Stromal cell of bone marrow (primary cell): ENCODE measurements around the gene TMEM89.

Experiments
- DNase-seq: peaks from one replicate; pipeline ENCODE4 v3.0.0-alpha.2; 2012; ENCODE audit warnings: low read depth

Gene TMEM89, protein sequence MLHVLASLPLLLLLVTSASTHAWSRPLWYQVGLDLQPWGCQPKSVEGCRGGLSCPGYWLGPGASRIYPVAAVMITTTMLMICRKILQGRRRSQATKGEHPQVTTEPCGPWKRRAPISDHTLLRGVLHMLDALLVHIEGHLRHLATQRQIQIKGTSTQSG

DNA sequence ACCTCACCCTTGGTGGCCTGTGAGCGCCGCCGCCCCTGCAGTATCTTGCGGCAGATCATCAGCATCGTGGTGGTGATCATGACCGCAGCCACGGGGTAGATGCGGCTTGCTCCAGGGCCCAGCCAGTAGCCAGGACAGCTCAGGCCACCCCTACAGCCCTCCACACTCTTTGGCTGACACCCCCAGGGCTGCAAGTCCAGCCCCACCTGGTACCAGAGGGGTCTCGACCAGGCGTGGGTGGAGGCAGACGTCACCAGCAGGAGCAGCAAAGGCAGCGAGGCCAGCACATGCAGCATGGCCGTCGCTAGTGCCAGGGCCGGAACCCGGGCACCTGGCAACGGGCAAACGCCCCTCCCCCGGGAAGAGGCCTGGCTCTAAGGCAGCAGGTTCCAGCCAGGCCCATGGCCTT, at the start of gene TMEM89:
TSS of gene TMEM89 (minus strand) at position 309 of the 409 bp plus-strand sequence. CDS start at position 296, 13 bp downstream.
- DNase-seq, result no peak

DNA sequence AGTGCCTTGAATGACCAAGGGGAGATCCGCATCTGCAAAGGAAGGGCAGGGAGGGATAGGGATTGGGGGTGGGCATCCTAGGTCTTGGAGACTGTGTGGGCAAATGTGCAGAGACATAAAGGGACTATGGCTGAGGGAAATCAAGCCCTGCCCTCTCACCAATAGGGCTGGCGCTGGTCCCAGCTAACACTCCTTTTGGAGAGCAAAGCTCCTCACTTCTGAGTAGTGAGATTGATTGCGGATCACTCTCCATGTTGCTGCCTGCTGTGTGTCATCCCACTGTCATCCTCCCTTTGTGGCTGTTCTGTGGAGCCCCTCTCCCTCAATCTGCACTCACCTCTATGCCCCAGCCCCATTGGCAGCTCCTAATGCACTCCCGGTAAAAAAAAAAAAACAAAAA, 43.4 kb upstream of the TMEM89 start:
- no peak for DNase-seq

DNA sequence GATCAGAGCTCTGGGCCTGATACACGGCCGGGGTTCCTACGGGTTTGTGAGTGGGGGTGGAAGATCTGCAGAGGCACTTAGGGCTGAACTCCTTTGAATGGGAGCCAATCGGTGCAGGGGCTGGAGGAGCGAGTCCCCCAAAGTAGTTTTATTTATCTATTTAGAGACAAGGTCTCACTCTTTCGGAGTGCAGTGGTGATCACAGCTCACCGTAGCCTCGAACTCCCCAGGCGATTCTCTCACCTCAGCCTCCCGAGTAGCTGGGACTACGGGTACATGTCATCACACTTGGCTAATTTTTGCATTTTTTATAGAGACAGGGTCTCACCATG, 42.7 kb upstream of the TMEM89 start:
- DNase-seq, result no peak

DNA sequence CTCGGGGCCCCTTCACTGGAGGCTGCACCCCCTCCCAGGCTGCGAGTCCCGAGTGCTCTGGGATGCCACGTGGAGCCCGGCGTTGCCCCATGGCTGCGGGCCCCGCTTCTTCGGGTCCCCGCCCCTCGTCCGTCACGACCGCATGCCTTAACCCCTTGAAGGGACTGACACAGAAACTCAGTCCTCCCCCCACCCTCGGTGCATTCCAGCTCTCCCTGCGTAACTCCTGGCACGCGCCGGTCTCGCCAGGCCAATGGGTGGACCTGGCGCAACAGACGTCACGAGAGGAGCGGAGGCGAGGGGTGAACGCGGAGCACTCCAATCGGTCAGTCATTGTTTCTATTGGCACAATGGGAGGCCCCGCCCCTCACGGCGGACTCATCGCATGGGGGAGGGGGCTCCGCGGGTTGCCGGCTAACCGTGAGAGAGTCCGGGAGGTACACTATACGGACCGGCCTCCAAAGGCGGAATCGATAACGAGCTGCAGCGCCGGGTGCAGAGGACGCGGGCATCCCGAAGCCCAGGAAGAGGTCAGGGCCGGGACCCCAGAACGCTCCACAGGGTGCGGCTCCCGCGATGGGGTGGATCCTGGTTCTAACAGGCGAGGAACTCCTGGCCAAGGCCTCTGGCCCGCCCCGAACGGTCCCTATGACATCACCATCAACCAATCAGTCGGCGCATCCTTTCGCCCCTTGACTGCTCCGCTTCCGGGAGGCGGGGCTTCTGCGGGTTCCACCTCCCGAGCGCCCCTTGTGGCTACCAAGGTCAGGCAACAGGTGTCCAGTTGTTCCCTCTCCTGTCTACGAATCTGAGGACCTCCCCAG, 42.1 kb upstream of the TMEM89 start:
- DNase-seq, result peak; percentile 95

DNA sequence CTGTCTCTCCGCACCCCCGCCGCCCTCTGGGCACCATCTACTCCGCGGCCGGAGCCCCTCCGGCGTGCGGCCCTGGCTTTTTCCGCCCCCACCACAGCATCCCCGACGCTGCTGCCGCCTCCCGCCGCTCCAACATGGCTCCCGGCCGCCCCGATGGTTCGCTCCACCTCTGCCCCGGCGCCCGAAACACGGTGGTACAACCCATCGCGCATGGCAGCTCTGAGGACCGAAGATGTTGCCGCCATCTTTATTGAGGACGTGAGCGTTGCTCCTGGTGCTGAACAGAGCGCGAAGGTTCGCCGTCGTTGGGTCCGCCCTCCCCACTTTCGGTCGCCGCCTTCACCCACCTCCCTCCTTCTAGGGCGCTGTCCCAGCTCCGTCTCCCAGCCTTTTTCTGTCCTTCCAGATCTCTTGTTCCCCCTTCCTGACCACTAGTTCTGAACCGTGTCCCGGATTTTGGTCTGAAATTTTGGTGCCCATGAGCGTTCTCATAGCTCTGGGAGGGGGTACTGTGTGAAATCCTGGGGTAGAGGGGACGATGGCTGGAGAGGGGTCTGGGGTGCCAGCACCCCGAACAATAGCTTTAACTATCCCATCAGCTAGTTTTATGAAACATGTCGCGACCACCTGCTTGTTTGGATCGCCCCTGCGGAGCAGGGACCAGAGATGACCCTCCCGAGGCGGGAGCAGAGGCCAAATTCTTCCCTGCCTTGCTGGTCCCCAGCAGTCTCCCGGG, 41.4 kb upstream of the TMEM89 start, which contains the start of gene CELSR3:
TSS of gene CELSR3 (minus strand) at position 134 of the 736 bp plus-strand sequence. CDS start 252 bp downstream, outside the sequence.
- peak; percentile 82 for DNase-seq

DNA sequence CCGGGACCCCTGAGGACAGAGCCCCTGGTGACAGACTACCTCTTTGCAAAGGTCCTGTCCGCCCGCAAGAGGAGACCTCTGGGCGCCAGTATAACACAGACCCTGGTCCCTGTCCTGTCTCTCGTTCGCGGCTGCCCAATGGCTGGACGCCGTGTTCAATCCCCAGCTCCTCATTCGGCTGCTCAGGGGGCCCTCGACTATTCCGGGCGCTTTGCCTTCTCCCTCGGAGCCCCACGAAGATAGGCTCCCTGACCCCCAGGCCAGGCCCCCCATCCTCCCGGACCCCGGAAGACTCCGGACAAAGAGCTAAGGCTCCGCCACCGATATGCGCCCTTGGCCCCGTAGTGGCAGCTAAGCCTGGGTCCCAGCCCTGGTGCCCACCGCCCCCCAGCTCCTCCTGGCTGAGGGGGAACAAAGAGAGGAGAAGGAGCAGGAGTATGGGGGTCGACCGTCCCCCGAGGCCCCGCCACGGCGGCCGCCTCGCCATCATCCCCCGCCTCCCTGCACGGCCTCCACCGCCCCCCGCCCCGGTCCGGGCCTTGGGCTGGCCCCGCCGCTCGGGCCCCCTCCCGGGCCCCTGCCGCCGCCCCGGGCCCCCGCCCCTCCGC, 40.7 kb upstream of the TMEM89 start:
- DNase-seq, result no peak

DNA sequence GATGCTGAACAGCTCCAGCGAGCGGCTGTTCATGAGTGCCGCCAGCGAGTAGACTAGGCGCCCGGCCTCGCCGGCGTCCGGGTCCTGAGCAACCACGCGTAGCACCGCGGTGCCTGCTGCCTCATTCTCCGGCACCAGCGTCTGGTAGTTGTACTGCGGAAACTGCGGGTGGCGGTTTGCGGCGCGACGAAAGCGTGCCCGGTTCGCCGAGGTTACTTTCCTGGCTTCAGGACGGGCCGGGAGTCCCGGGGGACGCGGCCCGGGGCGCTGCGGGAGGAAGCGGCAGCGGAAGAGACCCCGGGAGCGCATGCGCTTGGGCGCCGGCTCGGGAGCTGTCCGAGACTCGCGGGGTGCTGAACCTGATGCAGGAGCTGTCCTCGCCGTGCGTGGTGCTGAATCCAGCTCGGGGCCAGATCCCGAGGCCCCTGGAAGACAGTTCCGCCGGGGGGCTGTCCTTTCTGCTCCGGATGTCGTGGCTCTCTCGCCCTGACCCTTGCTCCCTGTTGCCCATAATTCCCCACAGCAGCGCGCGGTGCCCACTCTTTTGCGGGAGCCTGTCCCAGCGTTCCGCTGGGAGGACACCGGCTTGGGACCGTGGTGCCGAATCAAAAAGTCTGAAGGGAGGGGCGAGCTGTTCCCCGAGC, 40.1 kb upstream of the TMEM89 start:
- no peak for DNase-seq

DNA sequence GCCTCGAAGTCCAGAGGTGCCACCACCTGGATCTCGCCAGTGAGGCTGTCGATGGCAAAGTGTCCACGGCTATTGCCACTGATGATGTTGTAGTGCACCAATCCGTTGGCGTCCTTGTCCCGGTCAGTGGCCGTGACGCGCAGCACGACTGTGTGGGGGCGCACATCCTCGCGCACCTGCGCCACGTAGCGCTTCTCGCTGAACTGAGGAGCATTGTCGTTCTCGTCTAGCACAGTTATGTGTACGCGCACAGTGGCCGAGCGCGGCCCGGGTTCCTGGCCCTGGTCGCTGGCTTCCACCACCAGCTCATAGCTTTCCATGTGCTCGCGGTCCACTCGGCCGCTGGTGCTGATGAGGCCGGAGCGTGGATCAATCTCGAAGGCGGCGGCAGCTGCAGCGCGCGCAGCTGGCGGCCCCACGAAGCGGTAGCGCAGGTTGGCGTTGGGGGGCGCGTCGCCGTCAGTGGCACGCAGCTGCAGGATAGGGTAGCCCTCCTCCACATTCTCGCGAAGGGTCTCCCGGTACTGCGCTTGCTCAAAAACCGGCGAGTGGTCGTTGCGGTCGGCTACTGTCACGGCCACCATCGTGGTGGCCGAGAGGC, 39.3 kb upstream of the TMEM89 start:
- DNase-seq, result no peak

DNA sequence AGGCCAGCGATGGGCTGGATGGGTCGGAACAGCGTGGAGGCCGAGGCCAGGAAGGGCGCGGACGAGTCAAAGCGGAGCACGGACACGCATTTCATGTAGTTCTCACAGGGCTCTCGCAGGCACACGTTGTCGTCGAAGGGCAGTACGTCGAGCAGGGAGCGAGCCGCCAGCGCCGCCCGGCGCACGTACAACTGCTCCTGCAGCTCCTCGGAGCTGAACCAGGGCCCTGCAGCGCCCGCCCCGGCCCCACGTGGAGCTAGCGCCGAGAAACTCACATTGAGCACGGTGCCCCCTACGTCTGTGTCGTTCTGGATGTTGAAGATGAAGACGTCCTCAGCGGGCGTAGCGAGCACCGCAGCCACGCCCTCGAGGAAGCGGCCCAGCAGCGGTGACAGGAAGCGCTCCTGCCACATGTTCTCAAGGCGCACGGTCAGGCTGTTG, 35.3 kb upstream of the TMEM89 start:
- no peak for DNase-seq

DNA sequence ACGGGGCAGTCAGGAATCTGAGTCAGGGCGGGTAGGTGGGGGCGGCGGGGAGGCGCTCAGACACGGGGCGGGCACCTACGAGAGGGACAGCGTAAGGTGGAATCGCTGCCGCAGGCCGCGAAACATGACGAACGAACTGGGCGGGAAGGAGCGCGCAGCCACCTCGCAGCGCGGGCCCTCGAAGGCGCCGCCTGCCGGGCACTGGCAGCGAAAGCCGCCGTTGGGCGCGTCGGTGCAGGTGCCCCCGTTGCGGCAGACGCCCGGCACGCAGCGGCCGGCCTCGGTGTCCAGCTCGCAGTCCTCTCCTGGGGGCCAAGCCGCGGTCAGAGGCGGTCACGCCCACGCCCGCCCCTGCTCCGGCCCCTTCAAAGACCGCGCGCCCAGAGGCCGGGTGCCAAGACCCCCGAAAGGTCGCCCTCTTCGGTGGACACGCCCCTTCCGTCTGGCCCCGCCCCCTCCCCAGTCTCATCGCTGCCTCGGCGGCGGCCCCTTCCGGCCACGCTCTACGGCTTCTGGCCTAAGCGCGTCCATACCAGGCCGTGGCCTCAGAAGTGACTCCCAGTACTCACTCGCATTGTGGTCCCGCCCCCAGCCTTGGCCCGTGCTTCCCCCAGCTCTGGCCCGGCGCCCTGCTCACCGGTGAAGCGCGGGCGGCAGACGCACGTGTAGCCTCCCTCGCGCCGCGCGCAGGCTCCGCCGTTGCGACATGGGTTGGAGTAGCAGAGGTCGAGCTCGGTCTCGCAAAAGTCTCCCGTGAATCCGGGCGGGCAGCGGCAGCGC, 34.7 kb upstream of the TMEM89 start:
- no peak for DNase-seq

DNA sequence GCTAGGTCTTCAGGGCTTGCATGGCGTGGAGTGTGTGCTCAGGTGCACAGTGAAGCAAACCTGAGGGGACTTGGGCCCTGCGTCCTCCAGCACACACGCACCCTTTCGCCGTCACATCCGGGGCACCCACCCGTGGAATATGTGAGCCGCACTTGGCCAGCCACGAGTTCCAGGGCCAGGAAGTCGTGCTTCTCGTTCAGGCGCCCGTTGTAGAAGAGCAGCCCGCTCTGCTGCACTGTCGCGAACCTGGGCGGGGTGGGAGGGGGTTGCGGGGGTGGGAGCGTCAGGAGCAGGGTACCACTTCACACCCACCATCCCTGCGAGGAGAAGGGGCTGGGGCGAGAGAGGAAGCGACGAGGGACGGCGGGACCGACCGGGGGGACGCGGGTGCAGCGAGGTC, 34.0 kb upstream of the TMEM89 start:
- no peak for DNase-seq

DNA sequence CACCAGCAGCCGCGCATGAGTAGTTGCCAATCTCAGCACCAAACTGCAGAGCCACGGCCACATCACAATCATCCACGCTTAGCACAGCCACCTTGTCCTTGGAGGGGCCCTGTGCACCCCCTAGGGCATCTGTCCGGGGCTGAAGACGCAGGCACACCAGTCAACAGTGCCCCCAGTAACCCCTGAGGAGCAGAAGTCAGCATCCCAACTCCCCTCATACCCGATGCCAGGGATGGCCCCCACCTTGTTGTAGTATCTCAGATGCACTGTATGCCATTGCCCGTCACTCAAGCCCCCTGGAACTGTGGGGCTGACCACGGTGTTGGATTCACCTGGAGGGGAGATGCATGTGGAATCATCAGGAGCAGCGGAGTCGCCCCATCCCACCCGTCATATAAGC, 33.5 kb upstream of the TMEM89 start:
- DNase-seq, result no peak

DNA sequence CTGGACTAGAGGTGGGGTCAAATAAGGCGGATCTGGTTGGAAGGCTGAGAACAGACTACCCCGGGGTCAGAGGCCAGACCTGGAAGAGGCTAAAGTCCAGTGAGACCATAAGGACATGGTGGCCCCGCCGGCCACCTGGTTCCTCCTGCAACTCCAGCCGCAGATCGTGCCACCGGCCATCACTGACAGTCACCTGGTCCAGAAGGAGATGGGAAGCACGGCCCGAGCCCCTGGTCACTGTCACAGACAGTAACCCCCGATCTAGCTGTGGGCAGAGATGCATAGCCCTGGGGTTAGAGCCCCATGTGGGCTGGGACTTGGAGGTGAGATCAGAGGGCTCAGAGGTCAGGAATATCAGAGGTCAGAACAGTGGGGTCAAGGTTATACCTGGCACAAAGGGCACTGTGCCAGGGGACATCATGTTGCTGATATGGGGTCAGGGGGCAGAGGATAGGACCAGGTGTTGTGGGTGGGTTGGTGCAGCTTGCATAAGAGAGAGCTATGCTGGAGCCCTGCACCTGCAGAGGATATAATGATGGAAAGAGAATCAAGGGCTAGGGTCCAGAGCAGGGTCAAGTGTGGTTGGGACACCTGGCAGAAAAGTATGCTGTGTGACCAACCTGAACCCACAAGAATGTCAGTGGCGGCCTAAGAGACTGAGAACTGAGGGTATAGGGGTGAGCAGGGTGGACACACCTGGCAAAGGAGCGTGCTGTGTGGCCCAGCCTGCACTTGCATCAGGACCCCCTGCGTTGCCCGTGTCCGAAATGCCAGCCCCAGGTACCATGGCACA, 31.6 kb upstream of the TMEM89 start:
- DNase-seq, result no peak

DNA sequence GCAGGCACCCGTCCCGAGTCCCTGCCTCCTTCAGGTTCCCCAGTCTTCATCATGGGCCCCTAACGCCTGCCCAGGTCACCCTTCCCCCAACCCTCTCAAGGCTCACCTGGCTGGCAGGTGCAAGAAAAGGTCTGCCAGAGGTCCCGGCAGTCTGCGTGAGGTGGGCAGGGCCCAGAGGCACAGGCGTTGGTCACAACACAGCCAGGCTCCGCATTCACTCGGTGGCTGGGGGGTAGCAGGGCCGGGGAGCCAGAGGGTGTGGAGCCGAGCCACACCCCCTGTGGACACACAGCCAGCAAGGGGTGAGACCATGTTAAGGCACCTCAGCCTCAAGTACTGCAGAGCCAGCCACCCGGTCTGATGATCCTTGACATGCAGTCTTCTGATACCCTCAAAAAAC, 30.2 kb upstream of the TMEM89 start:
- DNase-seq, result no peak

DNA sequence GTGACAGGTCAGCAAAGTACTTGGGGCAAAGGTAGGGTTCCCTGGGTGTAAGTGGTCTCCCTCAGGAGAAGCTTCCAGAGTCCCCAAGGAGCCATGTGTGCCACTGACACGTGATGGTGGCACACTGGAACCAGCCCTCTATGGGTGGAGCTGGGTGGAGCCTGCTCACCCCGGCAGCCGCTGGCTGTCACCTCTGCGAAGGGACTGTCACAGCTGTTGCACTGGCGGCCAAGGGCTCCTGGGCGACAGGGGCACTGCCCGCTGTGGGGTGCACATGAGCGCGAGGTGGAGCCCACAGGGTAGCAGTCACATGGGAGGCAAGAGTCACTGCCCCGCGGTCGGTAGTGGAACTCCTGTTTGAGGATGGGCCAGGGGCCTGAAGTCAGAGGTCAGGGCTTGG, 29.2 kb upstream of the TMEM89 start:
- DNase-seq, result no peak

DNA sequence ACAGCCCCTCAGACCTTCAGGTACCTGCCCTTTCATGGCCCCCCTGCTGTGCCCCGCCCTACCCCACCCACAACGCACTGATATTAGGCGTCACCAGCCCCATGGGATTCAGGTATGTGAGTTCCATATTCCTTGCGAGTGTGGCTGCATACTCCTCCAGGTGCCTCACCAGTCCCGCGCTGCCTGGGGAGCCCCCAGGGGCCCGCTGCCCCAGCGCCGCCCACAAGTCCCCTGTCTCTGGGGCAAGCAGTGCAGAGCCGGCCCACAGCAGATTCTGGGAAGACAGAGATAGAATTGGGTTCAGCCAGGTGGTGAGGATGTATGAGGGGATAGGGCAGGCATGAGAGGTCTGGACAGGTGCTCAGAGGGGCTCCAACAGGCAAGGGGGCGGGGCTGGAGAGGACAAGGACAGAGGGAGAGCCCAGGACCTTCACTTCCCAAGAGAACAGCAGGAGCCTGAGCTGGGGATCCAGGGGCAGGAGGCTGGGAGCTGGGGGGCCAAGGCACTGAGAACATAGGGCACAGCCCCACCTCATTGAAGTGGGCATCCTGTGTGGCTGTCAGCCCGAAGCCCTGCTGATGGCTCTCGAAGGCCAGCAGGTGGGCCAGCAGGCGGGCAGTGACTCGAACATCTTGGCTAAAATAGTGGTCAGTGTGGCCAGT, 26.8 kb upstream of the TMEM89 start:
- DNase-seq, result no peak

DNA sequence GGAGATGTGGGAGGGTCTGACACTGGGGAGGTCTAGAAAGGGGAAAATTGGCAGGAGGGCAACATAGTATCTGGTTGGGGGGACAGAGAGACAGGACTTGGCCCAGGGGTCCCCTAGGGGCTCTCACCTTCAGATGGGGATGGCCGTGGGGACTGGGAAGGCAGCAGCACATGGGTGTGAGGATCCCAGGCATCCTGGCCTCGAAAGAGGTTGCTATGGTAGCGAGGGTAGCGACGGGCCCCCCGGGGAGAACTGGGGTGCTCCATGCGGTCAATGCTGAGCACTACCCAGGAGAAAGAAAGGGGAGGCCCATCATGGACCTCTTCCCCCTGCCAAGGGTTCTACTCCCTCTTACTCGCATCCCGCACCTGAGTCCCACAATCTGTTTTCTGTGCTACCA, 26.1 kb upstream of the TMEM89 start:
- no peak for DNase-seq

DNA sequence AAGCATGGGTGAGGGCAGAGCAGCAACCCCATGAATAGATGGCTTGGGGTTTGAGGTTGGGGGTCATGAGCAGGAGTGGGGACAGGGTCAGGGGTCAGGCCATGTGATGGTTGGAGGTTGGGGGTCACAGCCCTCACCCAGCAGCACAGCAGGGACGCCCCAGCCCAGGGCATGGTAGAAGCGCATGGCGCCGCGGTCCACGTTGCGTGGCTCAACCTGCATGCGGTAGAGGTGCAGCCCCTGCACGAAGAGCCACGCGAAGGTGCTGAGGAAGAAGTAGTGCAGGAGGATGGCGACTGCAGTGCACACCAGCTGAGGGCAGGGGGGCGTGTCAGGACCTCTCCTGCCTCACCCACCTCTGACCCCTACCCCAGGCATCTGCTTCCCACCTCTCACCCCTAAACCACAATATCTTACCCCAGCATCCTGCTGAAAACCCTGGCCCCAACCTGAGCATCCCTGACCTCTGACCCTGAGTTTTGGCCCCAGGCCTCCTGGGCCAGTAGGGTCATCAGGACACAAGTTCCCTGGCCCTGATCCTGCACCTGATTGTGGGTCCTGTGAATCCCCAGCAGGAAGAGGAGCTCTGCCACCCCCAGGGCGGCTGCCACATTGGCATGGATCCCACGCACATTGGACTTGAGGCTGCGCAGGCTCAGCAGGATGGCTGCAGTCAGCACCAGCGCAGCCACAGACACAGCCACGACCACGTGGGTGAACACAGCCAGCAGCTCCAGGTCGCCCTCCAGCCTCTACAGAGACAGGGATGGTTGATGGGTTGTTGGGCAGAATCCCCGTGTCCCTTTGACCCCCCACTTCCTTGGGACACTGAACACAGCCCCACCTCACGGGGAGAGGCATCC, 23.6 kb upstream of the TMEM89 start:
- DNase-seq, result no peak

DNA sequence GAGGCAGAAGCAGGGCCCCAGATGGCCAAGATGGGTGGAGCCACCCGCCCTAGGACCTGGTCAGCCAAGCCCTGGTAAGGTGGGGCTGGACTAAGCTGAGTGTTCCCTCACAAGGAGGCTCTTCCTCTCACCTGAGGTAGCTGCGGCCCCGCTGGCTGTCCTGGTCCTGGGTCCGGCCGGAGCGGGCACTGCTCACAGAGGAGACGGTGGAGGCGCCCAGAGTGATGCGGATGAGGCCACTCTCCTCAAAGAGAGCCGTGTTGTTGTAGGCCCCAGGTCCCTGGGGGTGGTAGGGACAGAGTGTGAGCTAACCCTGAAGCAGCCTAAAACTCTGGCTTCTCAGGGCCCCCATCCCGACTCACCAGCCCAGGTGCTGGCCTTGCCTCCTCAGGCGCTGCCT, 21.0 kb upstream of the TMEM89 start:
- DNase-seq, result no peak
